Muscle of back (tissue), 11 donors: Measurements from ENCODE around the gene EIF5A. TPM values are rescaled to one million over a fixed set of nuclear protein-coding genes. Genes with fewer than 3 reads are reported as not detected.
"Not testable (repeated sequence)": the region's sequence is repeated elsewhere in the genome, so short reads cannot be mapped to it uniquely, and the experiment has no call there.

ENCODE experiments used
- DNase-seq, 3 donors: peaks; one replicate each; pipeline versions ENCODE4 v3.0.0 to v3.0.0-alpha.2; 2013
- polyA plus RNA-seq, 10 donors: library from polyadenylated mRNA; unstranded; fragments of 120-200 nt; gene quantifications; one replicate each; pipeline ENCODE4 v1.2.1, GENCODE V29; 2013; ENCODE audit not compliant: insufficient read length in 10 of 10

Gene EIF5A
- polyA plus RNA-seq, 10 donors, result 225 to 344 (median 294) TPM

GRCh38 chr17:7329374-7329996, 22.1 kb downstream of the EIF5A start:
- DNase-seq, result peak; percentile 99 to 100 (median 99)

GRCh38 chr17:7329997-7330637, 22.7 kb downstream of the EIF5A start:
- DNase-seq, result peak in 2 of 3 donors; percentile 82 to 90

GRCh38 chr17:7330638-7331015, 23.2 kb downstream of the EIF5A start:
- no peak for DNase-seq

- DNase-seq, result no peak
Observed at GRCh38 chr17:7332111-7332510, 24.7 kb downstream of the EIF5A start.

GRCh38 chr17:7332600-7333069, 25.2 kb downstream of the EIF5A start:
- DNase-seq, result not testable (repeated sequence)

- DNase-seq, result no peak
Observed at GRCh38 chr17:7334938-7335538, 27.6 kb downstream of the EIF5A start.

GRCh38 chr17:7335765-7336164, 28.3 kb downstream of the EIF5A start:
- DNase-seq, result not testable (repeated sequence)

- no peak for DNase-seq
Observed at GRCh38 chr17:7336240-7337175, 29.1 kb downstream of the EIF5A start, which contains the start of gene ACAP1. TSS of gene ACAP1 (plus strand) at chr17:7336529. CDS start at chr17:7336735, 206 bp downstream.

GRCh38 chr17:7337600-7337999, 30.2 kb downstream of the EIF5A start:
- not testable (repeated sequence) for DNase-seq

- DNase-seq, result no peak
Observed at GRCh38 chr17:7340179-7340578, 32.8 kb downstream of the EIF5A start.

GRCh38 chr17:7341842-7342241, 34.4 kb downstream of the EIF5A start:
- DNase-seq, result no peak

- DNase-seq, result no peak
Observed at GRCh38 chr17:7343250-7343649, 35.8 kb downstream of the EIF5A start.

GRCh38 chr17:7346761-7347614, 39.6 kb downstream of the EIF5A start:
- DNase-seq, result peak in 1 of 3 donors; percentile 36

GRCh38 chr17:7347630-7348477, 40.4 kb downstream of the EIF5A start:
- peak in 1 of 3 donors; percentile 33 for DNase-seq

GRCh38 chr17:7348478-7349242, 41.2 kb downstream of the EIF5A start:
- DNase-seq, result peak in 1 of 3 donors; percentile 42

- DNase-seq, result peak; percentile 84 to 94 (median 93)
Observed at GRCh38 chr17:7351665-7352502, 44.5 kb downstream of the EIF5A start, which contains the start of gene KCTD11. TSS of gene KCTD11 (plus strand) at chr17:7352162.

- DNase-seq, result no peak
Observed at GRCh38 chr17:7352503-7352889, 45.1 kb downstream of the EIF5A start.
